ENCODE data around the gene CIAO2B. TPM values are rescaled to one million over a fixed set of nuclear protein-coding genes. Genes with fewer than 3 reads are reported as not detected.

CIAO2B gene
- total and polyA plus RNA-seq, 12 donors: 80.7 to 258 (median 112) TPM

DNA sequence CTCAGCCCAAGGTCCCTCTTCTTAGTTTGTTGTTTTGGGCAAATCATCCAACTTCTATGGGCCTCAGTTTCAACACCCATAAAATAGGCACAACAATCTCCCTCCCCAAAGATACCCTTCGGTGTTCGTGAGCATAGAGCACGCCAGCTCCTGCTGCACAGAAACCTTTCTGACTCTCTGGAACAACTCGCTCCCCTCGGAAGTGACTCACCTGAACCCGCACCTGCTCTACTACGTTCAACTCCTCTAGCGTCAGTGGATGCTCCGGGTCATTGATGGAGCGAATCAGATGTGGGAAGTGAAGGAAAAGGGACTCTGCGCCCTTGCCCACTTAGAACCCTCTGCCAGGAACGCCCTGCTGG is 445 bp downstream of the CIAO2B start:
- peak overlapping the region; percentile 80 to 89 (median 82) for H3K4me3 ChIP-seq
- WGBS, 4 donors: 0 to 7% (median 1%) methylated on average over 5 to 12 of the region's 12 CpGs
- peaks cover 20 to 42% of the 10 kb centered on the region in 2 donors for H3K4me1 ChIP-seq (replicated peaks in 1 of 2)

GRCh38 chr16:66932076-66932475 is 2.1 kb downstream of the CIAO2B start:
- TF ChIP-seq POLR2A (IDR thresholded peaks at IDR 0.05) (no peak), CTCF (IDR thresholded peaks at IDR 0.05) (no peak)
- peaks cover 0 to under 1% of the 10 kb centered on the region in 2 donors for H3K36me3 ChIP-seq (replicated peaks in 1 of 2)
- H3K4me1 ChIP-seq (replicated peaks in 1 of 2): peaks cover 26 to 42% of the 10 kb centered on the region in 2 donors
- H3K27ac ChIP-seq: no peak overlapping the region
- no peaks in the 10 kb centered on the region for H3K27me3 ChIP-seq
- intact Hi-C loops (cut with DNase I): loop anchor here in 1 of 2 donors (5.0 kb wide), 1 partner anchor 35 kb away; no protein-coding TSS in a partner anchor
- no peaks in the 10 kb centered on the region for H3K9me3 ChIP-seq (replicated peaks in 1 of 3)
- DNase-seq: no peak
- WGBS, 4 donors: 82 to 88% (median 85%) methylated on average over 3 to 4 of the region's 4 CpGs
- no peak overlapping the region for H3K4me3 ChIP-seq

More for the DNA sequence above, 445 bp downstream of the CIAO2B start:
- H3K27ac ChIP-seq: peak overlapping the region; percentile 54 to 97 (median 85)
- peak in 2 of 7 donors; percentile 35 to 51 for DNase-seq
- peaks cover 0 to 14% of the 10 kb centered on the region in 2 donors for H3K36me3 ChIP-seq (replicated peaks in 1 of 2)
- TF ChIP-seq CTCF (IDR thresholded peaks at IDR 0.05) (no peak), POLR2A (IDR thresholded peaks at IDR 0.05) (no peak)
- H3K27me3 ChIP-seq: no peaks in the 10 kb centered on the region
- intact Hi-C loops (cut with DNase I): loop anchor here in 1 of 2 donors (5.0 kb wide), 1 partner anchor 36 kb away; no protein-coding TSS in a partner anchor
- no peaks in the 10 kb centered on the region for H3K9me3 ChIP-seq (replicated peaks in 1 of 3)

DNA sequence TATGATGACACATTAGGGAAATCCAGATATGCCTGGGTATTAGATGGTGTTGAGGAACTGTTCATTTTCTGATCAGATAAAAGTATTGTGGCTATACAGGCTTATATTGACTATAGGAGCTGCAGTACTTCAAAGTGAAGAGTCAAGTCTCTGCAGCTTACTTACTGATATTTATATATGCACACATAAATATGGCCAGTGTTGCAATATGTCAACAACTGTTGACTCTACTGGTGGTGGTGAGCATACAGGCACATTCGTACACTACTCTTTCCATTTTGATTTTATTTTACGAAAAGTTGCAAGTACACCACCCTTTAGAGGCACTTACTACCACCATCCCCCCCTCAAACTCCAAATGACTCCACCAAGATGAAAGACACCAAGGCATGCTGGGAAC is 2.5 kb downstream of the CIAO2B start:
- H3K27ac ChIP-seq: no peak overlapping the region
- no peak for TF ChIP-seq CTCF (IDR thresholded peaks at IDR 0.05)
- no peak for TF ChIP-seq POLR2A (IDR thresholded peaks at IDR 0.05)
- no peak for DNase-seq
- intact Hi-C loops (cut with DNase I): loop anchor here in 1 of 2 donors (5.0 kb wide), 1 partner anchor 34 kb away; no protein-coding TSS in a partner anchor
- no peaks in the 10 kb centered on the region for H3K36me3 ChIP-seq (replicated peaks in 1 of 2)
- H3K9me3 ChIP-seq (replicated peaks in 1 of 3): no peaks in the 10 kb centered on the region
- H3K4me3 ChIP-seq: no peak overlapping the region
- peaks cover 25 to 42% of the 10 kb centered on the region in 2 donors for H3K4me1 ChIP-seq (replicated peaks in 1 of 2)
- 83 to 94% (median 91%) methylated on average over 2 of the region's 2 CpGs for WGBS, 4 donors
- no peaks in the 10 kb centered on the region for H3K27me3 ChIP-seq

DNA sequence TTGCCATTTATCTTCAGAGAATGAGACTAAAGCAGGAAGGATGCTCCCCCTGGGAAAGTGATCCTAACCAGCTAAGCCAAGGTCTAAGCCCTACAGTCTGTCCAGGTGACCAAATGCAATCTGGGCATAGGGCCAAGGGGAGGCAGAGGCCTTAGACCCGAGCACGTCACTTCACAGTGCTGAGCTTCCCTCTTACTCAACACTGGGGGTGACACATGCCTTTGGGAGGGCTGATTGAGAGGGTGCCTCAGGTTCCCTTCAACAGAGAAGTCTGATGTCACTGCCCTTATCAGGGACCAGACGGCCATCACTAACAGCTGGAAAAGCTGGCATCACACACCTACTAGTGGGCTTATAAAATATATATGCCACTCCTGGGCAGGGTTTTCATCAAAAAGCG is 4.0 kb downstream of the CIAO2B start:
- H3K27ac ChIP-seq: peak overlapping the region in 1 of 5 donors; percentile 10
- TF ChIP-seq CTCF (IDR thresholded peaks at IDR 0.05): no peak
- peak in 1 of 2 donors; percentile 17 for TF ChIP-seq POLR2A (IDR thresholded peaks at IDR 0.05)
- no peaks in the 10 kb centered on the region for H3K9me3 ChIP-seq (replicated peaks in 1 of 3)
- H3K36me3 ChIP-seq (replicated peaks in 1 of 2): no peaks in the 10 kb centered on the region
- intact Hi-C loops (cut with DNase I): loop anchor here in 1 of 2 donors (5.0 kb wide), 1 partner anchor 33 kb away; no protein-coding TSS in a partner anchor
- 39 to 100% (median 52%) methylated on average over 1 to 4 of the region's 4 CpGs for WGBS, 4 donors
- H3K4me1 ChIP-seq (replicated peaks in 1 of 2): peaks cover 28 to 42% of the 10 kb centered on the region in 2 donors
- no peaks in the 10 kb centered on the region for H3K27me3 ChIP-seq
- peak; percentile 43 to 84 (median 80) for DNase-seq
- no peak overlapping the region for H3K4me3 ChIP-seq

Data from adrenal gland (tissue), 12 donors.